Liver (tissue), 9 donors: ENCODE results near the gene UBXN11. TPM values are rescaled to one million over a fixed set of nuclear protein-coding genes. Genes with fewer than 3 reads are reported as not detected.

Experiments
- DNase-seq: peaks from one replicate; pipeline ENCODE4 v3.0.0-alpha.2; 2017; ENCODE audit warnings: low spot score
- H3K27ac ChIP-seq, 2 donors: one replicate each; pipeline ENCODE4 v1.7.0; 2013; ENCODE audit warnings: inconsistent platforms in 2 of 2, low read length in 2 of 2, control low read depth in 1 of 2, low read depth in 1 of 2, mild to moderate bottlenecking in 1 of 2
- H3K27me3 ChIP-seq, 4 donors: one replicate each; pipeline versions ENCODE4 v1.6.1 to v1.7.0; 2013; ENCODE audit warnings: low read length in 3 of 4, inconsistent platforms in 1 of 4, mild to moderate bottlenecking in 1 of 4, moderate library complexity in 1 of 4; ENCODE audit not compliant: control insufficient read depth in 4 of 4, insufficient read depth in 4 of 4
- H3K36me3 ChIP-seq, 4 donors: one replicate each; pipeline versions ENCODE4 v1.6.1 to v1.7.0; 2013; ENCODE audit warnings: low read length in 3 of 4, mild to moderate bottlenecking in 3 of 4, low read depth in 1 of 4, moderate library complexity in 1 of 4; ENCODE audit not compliant: control insufficient read depth in 4 of 4, insufficient read depth in 3 of 4
- H3K4me1 ChIP-seq, 4 donors: one replicate each; pipeline versions ENCODE4 v1.6.1 to v1.7.0; 2013; ENCODE audit warnings: low read length in 3 of 4, mild to moderate bottlenecking in 3 of 4, moderate library complexity in 1 of 4; ENCODE audit not compliant: control insufficient read depth in 4 of 4, insufficient read depth in 4 of 4
- H3K4me3 ChIP-seq, 3 donors: one replicate each; pipeline versions ENCODE4 v1.6.1 to v1.7.0; 2013; ENCODE audit warnings: low read length in 3 of 3, control low read depth in 1 of 3, low read depth in 1 of 3, mild to moderate bottlenecking in 1 of 3
- H3K9ac ChIP-seq, 2 donors: one replicate each; pipeline ENCODE4 v1.7.0; 2013; ENCODE audit warnings: low read length in 2 of 2, mild to moderate bottlenecking in 2 of 2, moderate library complexity in 2 of 2, control low read depth in 1 of 2, low read depth in 1 of 2
- H3K9me3 ChIP-seq, 4 donors: one replicate each; pipeline versions ENCODE4 v1.6.1 to v1.7.0; 2013; ENCODE audit warnings: low read length in 3 of 4; ENCODE audit not compliant: control insufficient read depth in 4 of 4
- EGR1 ChIP-seq, 2 donors: IDR thresholded peaks; 2 replicates each; pipeline ENCODE4 v1.6.1; 2016 to 2018; ENCODE audit warnings: antibody characterized with exemption in 2 of 2, low read depth in 2 of 2
- FOXA1 ChIP-seq: IDR thresholded peaks from 2 replicates; pipeline ENCODE4 v1.6.1; 2016; ENCODE audit warnings: antibody characterized with exemption
- FOXA2 ChIP-seq: IDR thresholded peaks from 2 replicates; pipeline ENCODE4 v1.6.1; 2016; ENCODE audit warnings: antibody characterized with exemption
- GABPA ChIP-seq, 2 donors: IDR thresholded peaks in 1 of 2; conservative IDR thresholded peaks in 1 of 2; 2 replicates each; pipeline ENCODE4 v1.6.1; 2016; ENCODE audit warnings: antibody characterized with exemption in 2 of 2, mild to moderate bottlenecking in 1 of 2, moderate library complexity in 1 of 2
- HNF4A ChIP-seq, 2 donors: conservative IDR thresholded peaks; 2 replicates each; pipeline ENCODE4 v1.6.1; 2016; ENCODE audit warnings: antibody characterized with exemption in 2 of 2, mild to moderate bottlenecking in 2 of 2
- HNF4G ChIP-seq: IDR thresholded peaks from 2 replicates; pipeline ENCODE4 v1.6.1; 2016; ENCODE audit warnings: antibody characterized with exemption
- JUND ChIP-seq, 2 donors: IDR thresholded peaks; 2 replicates each; pipeline ENCODE4 v1.6.1; 2016; ENCODE audit warnings: antibody characterized with exemption in 2 of 2
- NR2F2 ChIP-seq: IDR thresholded peaks from 2 replicates; pipeline ENCODE4 v1.6.1; 2016; ENCODE audit warnings: antibody characterized with exemption
- RAD21 ChIP-seq, 2 donors: IDR thresholded peaks; 2 replicates each; pipeline ENCODE4 v1.6.1; 2016; ENCODE audit warnings: antibody characterized with exemption in 2 of 2, mild to moderate bottlenecking in 2 of 2
- RXRA ChIP-seq, 2 donors: IDR thresholded peaks; 2 replicates each; pipeline ENCODE4 v1.6.1; 2017 to 2018; ENCODE audit warnings: antibody characterized with exemption in 2 of 2, mild to moderate bottlenecking in 1 of 2
- SP1 ChIP-seq: IDR thresholded peaks from 2 replicates; pipeline ENCODE4 v1.6.1; 2018; ENCODE audit warnings: antibody characterized with exemption, mild to moderate bottlenecking
- TAF1 ChIP-seq: conservative IDR thresholded peaks from 2 replicates; pipeline ENCODE4 v1.6.1; 2016; ENCODE audit warnings: antibody characterized with exemption, mild to moderate bottlenecking
- YY1 ChIP-seq: IDR thresholded peaks from 2 replicates; pipeline ENCODE4 v1.6.1; 2016; ENCODE audit warnings: antibody characterized with exemption, mild to moderate bottlenecking
- WGBS: extraction: QIAGEN DNeasy Blood & Tissue Kit; methylation state at CpG from one replicate; pipeline ENCODE4 v1.1.7; 2013; 5-methylcytosine and 5-hydroxymethylcytosine counted together
- polyA plus RNA-seq, 2 donors: library from polyadenylated mRNA; stranded (reverse) in 1 of 2; unstranded in 1 of 2; fragments of 200-250 nt in 1 of 2; fragments of >200 nt in 1 of 2; fragmentation: Nextera tagmentation in 1 of 2; extraction: Ambion mirVana in 1 of 2; gene quantifications; one replicate each; pipeline versions ENCODE4 v1.2.1 to v1.2.3, GENCODE V29; 2013 to 2015
- total RNA-seq, 2 donors: library from RNA; depleted of rRNA; stranded (reverse); fragments of >200 nt; gene quantifications; one replicate each; pipeline ENCODE4 v1.2.3, GENCODE V29; 2014
- TF ChIP-seq, protein P1 (sequence below): IDR thresholded peaks from 2 replicates; pipeline ENCODE4 v1.6.1; 2016; ENCODE audit warnings: antibody characterized with exemption
- TF ChIP-seq, protein P2 (sequence below): fragments of 150-350 bp; IDR thresholded peaks from 2 replicates; pipeline ENCODE4 v1.5.1; 2017; ENCODE audit warnings: improper control_type of control experiment, low read depth, low read length; ENCODE audit not compliant: missing input control
- TF ChIP-seq, protein P3 (sequence below): IDR thresholded peaks from 2 replicates; pipeline ENCODE4 v1.6.1; 2016; ENCODE audit warnings: antibody characterized with exemption, mild to moderate bottlenecking
- TF ChIP-seq, protein P4 (sequence below): IDR thresholded peaks from 2 replicates; pipeline ENCODE4 v1.6.1; 2016; ENCODE audit warnings: antibody characterized with exemption
- TF ChIP-seq, protein P5 (sequence below): IDR thresholded peaks from 2 replicates; pipeline ENCODE4 v1.6.1; 2016; ENCODE audit warnings: antibody characterized with exemption
- donor health status: healthy.
- donor health status: healthy.
- donor health status: healthy.
- donor health status: healthy.
- donor health status: healthy.

The UBXN11 gene
- total and polyA plus RNA-seq, 4 donors: 3.0 to 9.5 (median 7.3) TPM

DNA sequence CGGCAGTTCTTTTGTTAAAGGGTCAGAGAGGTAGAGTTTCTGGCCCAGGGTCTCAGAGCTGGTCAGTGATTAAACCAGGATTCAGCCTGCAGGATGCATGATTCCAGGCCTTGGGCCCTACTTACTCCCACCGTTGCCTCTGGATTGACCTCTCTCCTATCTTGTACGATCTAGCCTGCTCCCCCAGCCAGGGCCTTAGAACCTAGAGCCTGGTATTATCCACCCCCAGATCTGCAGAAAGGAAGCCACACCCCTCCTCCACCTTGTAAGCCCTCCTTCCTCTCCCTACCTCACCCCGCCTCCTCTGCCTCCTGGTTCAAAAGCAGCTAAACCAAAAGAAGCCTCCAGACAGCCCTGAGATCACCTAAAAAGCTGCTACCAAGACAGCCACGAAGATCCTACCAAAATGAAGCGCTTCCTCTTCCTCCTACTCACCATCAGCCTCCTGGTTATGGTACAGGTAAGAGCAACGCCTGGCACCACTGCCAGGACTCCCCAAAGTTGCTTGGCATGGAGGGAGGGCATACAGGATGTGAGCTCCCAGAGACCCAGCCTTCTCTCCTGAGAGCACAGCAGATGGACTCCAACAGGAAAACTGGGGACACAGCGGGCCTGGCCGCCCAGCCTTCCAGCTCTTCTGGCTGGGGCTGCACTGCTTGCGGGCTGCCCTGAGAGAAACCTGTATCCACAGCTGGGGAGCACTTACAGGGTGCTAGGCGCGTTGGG is 11.3 kb upstream of the UBXN11 start, which contains the start of gene CD52:
TSS of gene CD52 (plus strand) at position 347 of the 726 bp plus-strand sequence. CDS start at position 407, 60 bp downstream.
- Histone ChIP-seq H3K36me3 (no peaks in the 10 kb centered on the region), H3K4me1 (peaks cover 0 to 5% (median 0%) of the 10 kb centered on the region in 4 donors), H3K4me3 (no peak within 1 kb of the TSS), H3K27me3 (no peaks in the 10 kb centered on the region), H3K27ac (peak within 1 kb of the TSS in 1 of 2 donors; percentile 25), H3K9ac (peak within 1 kb of the TSS in 1 of 2 donors; percentile 36), H3K9me3 (no peaks in the 10 kb centered on the region)
- TF ChIP-seq FOXA2: no peak
- no peak for TF ChIP-seq FOXA1
- no peak for TF ChIP-seq NR2F2
- no peak for DNase-seq
- WGBS: 73% methylated on average over 12 of the region's 12 CpGs

DNA sequence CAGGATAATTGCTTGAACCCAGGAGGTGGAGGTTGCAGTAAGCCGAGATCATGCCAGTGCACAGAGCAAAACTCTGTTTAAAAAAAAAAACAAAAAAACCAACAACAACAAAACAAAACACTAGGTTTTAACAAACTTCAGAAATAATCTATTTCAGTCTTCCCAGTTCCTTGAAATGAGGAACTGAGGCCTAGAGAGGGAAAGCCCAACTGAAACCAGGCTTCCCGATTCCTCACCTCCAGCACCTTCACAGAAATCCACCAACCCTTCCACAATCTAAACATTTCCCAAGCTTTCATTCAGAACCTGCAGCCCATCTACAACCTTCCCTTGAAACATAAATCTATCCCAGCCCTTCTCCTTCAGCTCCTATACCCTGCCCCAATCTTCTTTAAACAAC is 10.7 kb upstream of the UBXN11 start:
- 85% methylated on average over 2 of the region's 2 CpGs for WGBS
- Histone ChIP-seq H3K9me3 (no peaks in the 10 kb centered on the region), H3K36me3 (no peaks in the 10 kb centered on the region), H3K27me3 (no peaks in the 10 kb centered on the region), H3K27ac (no peak overlapping the region), H3K4me3 (no peak overlapping the region), H3K4me1 (peaks cover 0 to 5% (median 0%) of the 10 kb centered on the region in 4 donors), H3K9ac (no peak overlapping the region)
- DNase-seq: no peak
- TF ChIP-seq, protein P1, sequence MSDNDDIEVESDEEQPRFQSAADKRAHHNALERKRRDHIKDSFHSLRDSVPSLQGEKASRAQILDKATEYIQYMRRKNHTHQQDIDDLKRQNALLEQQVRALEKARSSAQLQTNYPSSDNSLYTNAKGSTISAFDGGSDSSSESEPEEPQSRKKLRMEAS: no peak
- TF ChIP-seq NR2F2: no peak
- TF ChIP-seq, protein P2, sequence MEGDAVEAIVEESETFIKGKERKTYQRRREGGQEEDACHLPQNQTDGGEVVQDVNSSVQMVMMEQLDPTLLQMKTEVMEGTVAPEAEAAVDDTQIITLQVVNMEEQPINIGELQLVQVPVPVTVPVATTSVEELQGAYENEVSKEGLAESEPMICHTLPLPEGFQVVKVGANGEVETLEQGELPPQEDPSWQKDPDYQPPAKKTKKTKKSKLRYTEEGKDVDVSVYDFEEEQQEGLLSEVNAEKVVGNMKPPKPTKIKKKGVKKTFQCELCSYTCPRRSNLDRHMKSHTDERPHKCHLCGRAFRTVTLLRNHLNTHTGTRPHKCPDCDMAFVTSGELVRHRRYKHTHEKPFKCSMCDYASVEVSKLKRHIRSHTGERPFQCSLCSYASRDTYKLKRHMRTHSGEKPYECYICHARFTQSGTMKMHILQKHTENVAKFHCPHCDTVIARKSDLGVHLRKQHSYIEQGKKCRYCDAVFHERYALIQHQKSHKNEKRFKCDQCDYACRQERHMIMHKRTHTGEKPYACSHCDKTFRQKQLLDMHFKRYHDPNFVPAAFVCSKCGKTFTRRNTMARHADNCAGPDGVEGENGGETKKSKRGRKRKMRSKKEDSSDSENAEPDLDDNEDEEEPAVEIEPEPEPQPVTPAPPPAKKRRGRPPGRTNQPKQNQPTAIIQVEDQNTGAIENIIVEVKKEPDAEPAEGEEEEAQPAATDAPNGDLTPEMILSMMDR: no peak
- TF ChIP-seq, protein P3, sequence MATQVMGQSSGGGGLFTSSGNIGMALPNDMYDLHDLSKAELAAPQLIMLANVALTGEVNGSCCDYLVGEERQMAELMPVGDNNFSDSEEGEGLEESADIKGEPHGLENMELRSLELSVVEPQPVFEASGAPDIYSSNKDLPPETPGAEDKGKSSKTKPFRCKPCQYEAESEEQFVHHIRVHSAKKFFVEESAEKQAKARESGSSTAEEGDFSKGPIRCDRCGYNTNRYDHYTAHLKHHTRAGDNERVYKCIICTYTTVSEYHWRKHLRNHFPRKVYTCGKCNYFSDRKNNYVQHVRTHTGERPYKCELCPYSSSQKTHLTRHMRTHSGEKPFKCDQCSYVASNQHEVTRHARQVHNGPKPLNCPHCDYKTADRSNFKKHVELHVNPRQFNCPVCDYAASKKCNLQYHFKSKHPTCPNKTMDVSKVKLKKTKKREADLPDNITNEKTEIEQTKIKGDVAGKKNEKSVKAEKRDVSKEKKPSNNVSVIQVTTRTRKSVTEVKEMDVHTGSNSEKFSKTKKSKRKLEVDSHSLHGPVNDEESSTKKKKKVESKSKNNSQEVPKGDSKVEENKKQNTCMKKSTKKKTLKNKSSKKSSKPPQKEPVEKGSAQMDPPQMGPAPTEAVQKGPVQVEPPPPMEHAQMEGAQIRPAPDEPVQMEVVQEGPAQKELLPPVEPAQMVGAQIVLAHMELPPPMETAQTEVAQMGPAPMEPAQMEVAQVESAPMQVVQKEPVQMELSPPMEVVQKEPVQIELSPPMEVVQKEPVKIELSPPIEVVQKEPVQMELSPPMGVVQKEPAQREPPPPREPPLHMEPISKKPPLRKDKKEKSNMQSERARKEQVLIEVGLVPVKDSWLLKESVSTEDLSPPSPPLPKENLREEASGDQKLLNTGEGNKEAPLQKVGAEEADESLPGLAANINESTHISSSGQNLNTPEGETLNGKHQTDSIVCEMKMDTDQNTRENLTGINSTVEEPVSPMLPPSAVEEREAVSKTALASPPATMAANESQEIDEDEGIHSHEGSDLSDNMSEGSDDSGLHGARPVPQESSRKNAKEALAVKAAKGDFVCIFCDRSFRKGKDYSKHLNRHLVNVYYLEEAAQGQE: no peak
- TF ChIP-seq RAD21 (IDR thresholded peaks at IDR 0.05): no peak
- TF ChIP-seq, protein P4, sequence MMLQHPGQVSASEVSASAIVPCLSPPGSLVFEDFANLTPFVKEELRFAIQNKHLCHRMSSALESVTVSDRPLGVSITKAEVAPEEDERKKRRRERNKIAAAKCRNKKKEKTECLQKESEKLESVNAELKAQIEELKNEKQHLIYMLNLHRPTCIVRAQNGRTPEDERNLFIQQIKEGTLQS: no peak
- no peak for TF ChIP-seq EGR1 (IDR thresholded peaks at IDR 0.05; ENCODE audit: low read depth in 2 of 2)
- TF ChIP-seq HNF4G: no peak
- TF ChIP-seq RXRA (IDR thresholded peaks at IDR 0.05): no peak
- TF ChIP-seq, protein P5, sequence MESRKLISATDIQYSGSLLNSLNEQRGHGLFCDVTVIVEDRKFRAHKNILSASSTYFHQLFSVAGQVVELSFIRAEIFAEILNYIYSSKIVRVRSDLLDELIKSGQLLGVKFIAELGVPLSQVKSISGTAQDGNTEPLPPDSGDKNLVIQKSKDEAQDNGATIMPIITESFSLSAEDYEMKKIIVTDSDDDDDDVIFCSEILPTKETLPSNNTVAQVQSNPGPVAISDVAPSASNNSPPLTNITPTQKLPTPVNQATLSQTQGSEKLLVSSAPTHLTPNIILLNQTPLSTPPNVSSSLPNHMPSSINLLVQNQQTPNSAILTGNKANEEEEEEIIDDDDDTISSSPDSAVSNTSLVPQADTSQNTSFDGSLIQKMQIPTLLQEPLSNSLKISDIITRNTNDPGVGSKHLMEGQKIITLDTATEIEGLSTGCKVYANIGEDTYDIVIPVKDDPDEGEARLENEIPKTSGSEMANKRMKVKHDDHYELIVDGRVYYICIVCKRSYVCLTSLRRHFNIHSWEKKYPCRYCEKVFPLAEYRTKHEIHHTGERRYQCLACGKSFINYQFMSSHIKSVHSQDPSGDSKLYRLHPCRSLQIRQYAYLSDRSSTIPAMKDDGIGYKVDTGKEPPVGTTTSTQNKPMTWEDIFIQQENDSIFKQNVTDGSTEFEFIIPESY: no peak
- no peak for TF ChIP-seq SP1
- no peak for TF ChIP-seq YY1
- no peak for TF ChIP-seq HNF4A (conservative IDR thresholded peaks at IDR 0.05)
- TF ChIP-seq TAF1: no peak
- no peak for TF ChIP-seq JUND (IDR thresholded peaks at IDR 0.05)
- TF ChIP-seq GABPA (IDR thresholded peaks at IDR 0.05 in 1 of 2, conservative IDR thresholded peaks at IDR 0.05 in 1 of 2): no peak
- TF ChIP-seq FOXA1: no peak
- TF ChIP-seq FOXA2: no peak
